Sigmoid colon (tissue), 7 donors: Measurements from ENCODE around the gene GIPR. TPM values are rescaled to one million over a fixed set of nuclear protein-coding genes. Genes with fewer than 3 reads are reported as not detected.

ENCODE experiments used
- DNase-seq: peaks from one replicate; pipeline ENCODE4 v3.0.0-alpha.2; 2019
- H3K27ac ChIP-seq, 4 donors: fragments of 200-600 bp; sonication (generic); one replicate each; pipeline ENCODE4 v1.5.1; 2016 to 2019; ENCODE audit warnings: mild to moderate bottlenecking in 1 of 4
- H3K27me3 ChIP-seq, 3 donors: fragments of 200-600 bp; sonication (generic); one replicate each; pipeline ENCODE4 v1.5.1; 2019; ENCODE audit warnings: mild to moderate bottlenecking in 1 of 3
- H3K36me3 ChIP-seq, 4 donors: fragments of 200-600 bp; sonication (generic); one replicate each; pipeline ENCODE4 v1.5.1; 2016 to 2019
- H3K4me1 ChIP-seq, 4 donors: fragments of 200-600 bp; sonication (generic); one replicate each; pipeline ENCODE4 v1.5.1; 2017 to 2019
- H3K4me3 ChIP-seq, 4 donors: fragments of 200-600 bp; sonication (generic); one replicate each; pipeline ENCODE4 v1.5.1; 2017 to 2019; ENCODE audit warnings: mild to moderate bottlenecking in 2 of 4, moderate library complexity in 1 of 4
- H3K9me3 ChIP-seq, 4 donors: fragments of 200-600 bp in 3 of 4; sonication (generic) in 3 of 4; one replicate each; pipeline versions ENCODE4 v1.5.1 to v1.6.1; 2013 to 2019
- EP300 ChIP-seq, 4 donors: sonication (generic); formaldehyde crosslinking; IDR thresholded peaks; one replicate each; pipeline ENCODE4 v1.6.1; 2017; ENCODE audit warnings: antibody characterized with exemption in 4 of 4
- POLR2A ChIP-seq, 2 donors: fragments of 450-650 bp; IDR thresholded peaks; one replicate each; pipeline ENCODE4 v1.6.1; 2016; ENCODE audit warnings: antibody characterized with exemption in 2 of 2, mild to moderate bottlenecking in 2 of 2, moderate library complexity in 2 of 2
- POLR2AphosphoS5 ChIP-seq, 4 donors: sonication (generic); formaldehyde crosslinking; IDR thresholded peaks; one replicate each; pipeline ENCODE4 v1.6.1; 2017; ENCODE audit warnings: antibody characterized with exemption in 4 of 4
- WGBS, 2 donors: extraction: QIAGEN DNeasy Blood & Tissue Kit; methylation state at CpG; one replicate each; pipeline ENCODE4 v1.1.7; 2013; 5-methylcytosine and 5-hydroxymethylcytosine counted together
- intact Hi-C: fragments of 100-400 bp; cut with DNase I; formaldehyde crosslinking; loops from one replicate; pipeline ENCODE4 v1.15.1; 2023
- polyA plus RNA-seq, 3 donors: library from polyadenylated mRNA; stranded (reverse); fragments of 200-250 nt; gene quantifications; one replicate each; pipeline ENCODE4 v1.2.3, GENCODE V29; 2013
- total RNA-seq, 4 donors: library from RNA; depleted of rRNA; stranded (reverse); fragments of >200 nt; gene quantifications; one replicate each; pipeline ENCODE4 v1.1.0, GENCODE V29; 2016
- TF ChIP-seq, protein P1 (sequence below), 4 experiments: fragments of 450-650 bp in 3 of 4; fragments of 200-600 bp in 1 of 4; IDR thresholded peaks; one replicate each; pipeline ENCODE4 v1.5.1; 2016 to 2019; ENCODE audit warnings: antibody characterized with exemption in 4 of 4, mild to moderate bottlenecking in 3 of 4, moderate library complexity in 2 of 4
- donor health status: healthy with polysubstance abuse.
- donor health status: Bipolar disorder and iron deficiency.
- donor health status: healthy.

The GIPR gene
- total and polyA plus RNA-seq, 7 donors: 0.69 to 11.8 (median 3.6) TPM; not detected in 4

DNA sequence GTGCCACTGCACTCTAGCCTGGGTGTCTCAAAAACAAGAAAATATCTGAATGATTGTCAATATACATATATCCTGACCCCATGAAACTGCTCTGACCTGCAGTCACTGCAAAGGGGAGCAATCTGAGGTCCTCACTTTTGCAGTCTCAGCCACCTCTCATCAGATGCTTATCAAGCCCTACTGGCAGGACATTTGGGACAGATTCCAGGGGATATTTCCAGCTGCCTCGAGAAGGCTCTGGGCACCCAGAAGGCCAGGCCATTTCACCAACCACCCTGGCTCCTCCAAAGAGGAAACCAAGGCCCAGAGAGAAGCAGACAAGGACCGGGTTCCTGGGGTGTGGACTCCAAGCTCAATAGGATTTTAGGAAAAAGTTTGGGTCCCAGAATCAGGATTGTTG is 31.1 kb upstream of the GIPR start:
- Histone ChIP-seq H3K27ac (no peak overlapping the region), H3K27me3 (no peaks in the 10 kb centered on the region), H3K9me3 (no peaks in the 10 kb centered on the region), H3K36me3 (no peaks in the 10 kb centered on the region), H3K4me1 (peaks cover 0 to 35% (median 23%) of the 10 kb centered on the region in 4 donors), H3K4me3 (no peak overlapping the region)
- 81 to 87% methylated on average over 2 of the region's 2 CpGs for WGBS, 2 donors
- TF ChIP-seq, protein P1, sequence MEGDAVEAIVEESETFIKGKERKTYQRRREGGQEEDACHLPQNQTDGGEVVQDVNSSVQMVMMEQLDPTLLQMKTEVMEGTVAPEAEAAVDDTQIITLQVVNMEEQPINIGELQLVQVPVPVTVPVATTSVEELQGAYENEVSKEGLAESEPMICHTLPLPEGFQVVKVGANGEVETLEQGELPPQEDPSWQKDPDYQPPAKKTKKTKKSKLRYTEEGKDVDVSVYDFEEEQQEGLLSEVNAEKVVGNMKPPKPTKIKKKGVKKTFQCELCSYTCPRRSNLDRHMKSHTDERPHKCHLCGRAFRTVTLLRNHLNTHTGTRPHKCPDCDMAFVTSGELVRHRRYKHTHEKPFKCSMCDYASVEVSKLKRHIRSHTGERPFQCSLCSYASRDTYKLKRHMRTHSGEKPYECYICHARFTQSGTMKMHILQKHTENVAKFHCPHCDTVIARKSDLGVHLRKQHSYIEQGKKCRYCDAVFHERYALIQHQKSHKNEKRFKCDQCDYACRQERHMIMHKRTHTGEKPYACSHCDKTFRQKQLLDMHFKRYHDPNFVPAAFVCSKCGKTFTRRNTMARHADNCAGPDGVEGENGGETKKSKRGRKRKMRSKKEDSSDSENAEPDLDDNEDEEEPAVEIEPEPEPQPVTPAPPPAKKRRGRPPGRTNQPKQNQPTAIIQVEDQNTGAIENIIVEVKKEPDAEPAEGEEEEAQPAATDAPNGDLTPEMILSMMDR (IDR thresholded peaks at IDR 0.05): no peak
- TF ChIP-seq EP300 (IDR thresholded peaks at IDR 0.05) (no peak), POLR2A (IDR thresholded peaks at IDR 0.05) (no peak), POLR2AphosphoS5 (IDR thresholded peaks at IDR 0.05) (no peak)
- no peak for DNase-seq
- intact Hi-C loops: no loop called here

- Histone ChIP-seq H3K36me3 (no peaks in the 10 kb centered on the region), H3K9me3 (no peaks in the 10 kb centered on the region), H3K4me3 (peak overlapping the region in 3 of 4 donors; percentile 55 to 71 (median 57)), H3K27ac (peak overlapping the region in 1 of 4 donors; percentile 30), H3K4me1 (peaks cover 0 to 40% (median 28%) of the 10 kb centered on the region in 4 donors), H3K27me3 (peaks cover 0 to under 1% (median 0%) of the 10 kb centered on the region in 3 donors)
- intact Hi-C loops: no loop called here
- no peak for DNase-seq
- WGBS, 2 donors: 45 to 76% methylated on average over 19 of the region's 19 CpGs
- no peak for TF ChIP-seq EP300 (IDR thresholded peaks at IDR 0.05)
- no peak for TF ChIP-seq POLR2A (IDR thresholded peaks at IDR 0.05)
These were observed 29.9 kb upstream of the GIPR start for GRCh38 chr19:45637890-45638667.

GRCh38 chr19:45638930-45639729 is 28.9 kb upstream of the GIPR start, which contains the start of gene EML2:
EML2 (minus strand) TSS chr19:45639397; CDS start chr19:45639376, 21 bp downstream.
- no peaks in the 10 kb centered on the region for H3K9me3 ChIP-seq
- peak within 1 kb of the TSS; percentile 55 to 71 (median 60) for H3K4me3 ChIP-seq
- WGBS, 2 donors: 1 to 3% methylated on average over 52 of the region's 52 CpGs
- peaks cover 0 to 46% (median 30%) of the 10 kb centered on the region in 4 donors for H3K4me1 ChIP-seq
- H3K27me3 ChIP-seq: peaks cover 6 to 11% (median 7%) of the 10 kb centered on the region in 3 donors
- no peak for DNase-seq
- intact Hi-C loops: no loop called here
- H3K27ac ChIP-seq: peak within 1 kb of the TSS in 1 of 4 donors; percentile 30
- no peaks in the 10 kb centered on the region for H3K36me3 ChIP-seq
- no peak for TF ChIP-seq POLR2A (IDR thresholded peaks at IDR 0.05)
- no peak for TF ChIP-seq POLR2AphosphoS5 (IDR thresholded peaks at IDR 0.05)
- TF ChIP-seq EP300 (IDR thresholded peaks at IDR 0.05): no peak
- TF ChIP-seq, protein P1 (IDR thresholded peaks at IDR 0.05): no peak

GRCh38 chr19:45640849-45641273 is 27.2 kb upstream of the GIPR start:
- H3K9me3 ChIP-seq: no peaks in the 10 kb centered on the region
- H3K4me1 ChIP-seq: peaks cover 0 to 54% (median 37%) of the 10 kb centered on the region in 4 donors
- TF ChIP-seq POLR2AphosphoS5 (IDR thresholded peaks at IDR 0.05): no peak
- TF ChIP-seq EP300 (IDR thresholded peaks at IDR 0.05): no peak
- TF ChIP-seq, protein P1 (IDR thresholded peaks at IDR 0.05): no peak
- no peak for TF ChIP-seq POLR2A (IDR thresholded peaks at IDR 0.05)
- no peaks in the 10 kb centered on the region for H3K36me3 ChIP-seq
- no peak overlapping the region for H3K4me3 ChIP-seq
- intact Hi-C loops: loop anchor here (5.0 kb wide), 1 partner anchor 214 kb away; no protein-coding TSS in a partner anchor
- 44 to 57% methylated on average over 17 of the region's 17 CpGs for WGBS, 2 donors
- no peak for DNase-seq
- peaks cover 15 to 28% (median 21%) of the 10 kb centered on the region in 3 donors for H3K27me3 ChIP-seq
- peak overlapping the region in 2 of 4 donors; percentile 67 to 73 for H3K27ac ChIP-seq
